GM03348 (cell line): ENCODE results near the gene PCSK6.
"Not testable (repeated sequence)": the region's sequence is repeated elsewhere in the genome, so short reads cannot be mapped to it uniquely, and the experiment has no call there.

Source experiments
- DNase-seq: peaks from one replicate; pipeline ENCODE4 v3.0.0; 2012; ENCODE audit warnings: low spot score

PCSK6 gene

DNA sequence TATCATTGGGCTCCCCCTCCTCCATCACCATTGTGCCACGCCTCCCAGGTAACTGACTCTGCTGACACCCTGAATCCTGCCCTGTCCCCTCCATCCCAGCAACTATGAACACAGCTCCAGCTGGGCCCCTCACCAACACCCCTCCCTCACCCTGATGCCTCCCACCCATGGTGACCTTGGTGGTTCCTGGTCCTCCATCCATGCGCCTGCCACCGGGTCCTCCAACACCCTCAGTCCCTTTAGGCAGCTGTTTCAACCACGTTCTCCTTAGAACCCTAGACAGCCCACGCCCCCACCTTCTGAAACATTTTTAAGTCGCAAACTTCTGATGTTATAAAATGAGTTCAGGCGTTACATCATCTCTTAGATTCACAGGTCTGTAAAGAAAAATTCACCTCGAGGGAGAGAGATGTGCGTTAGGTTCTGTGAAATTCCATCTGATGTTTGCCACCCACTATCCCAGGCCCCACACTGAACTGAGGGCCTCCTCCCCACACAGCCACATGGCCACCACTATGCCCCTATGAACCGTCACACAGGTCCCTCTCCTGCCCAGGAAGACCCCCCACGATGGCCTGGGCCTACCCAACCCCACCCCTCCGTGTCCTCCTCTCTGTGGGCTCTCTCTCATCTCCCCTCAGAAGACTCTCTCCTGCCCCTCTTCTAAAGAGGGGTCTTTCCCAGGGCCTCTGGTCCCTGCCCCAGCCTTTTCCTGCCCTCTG lies 29.8 kb downstream of the PCSK6 start:
- no peak for DNase-seq

GRCh38 chr15:101458908-101459578 lies 30.5 kb downstream of the PCSK6 start:
- no peak for DNase-seq

- no peak for DNase-seq
Observed at GRCh38 chr15:101458158-101458900, 31.2 kb downstream of the PCSK6 start.

DNA sequence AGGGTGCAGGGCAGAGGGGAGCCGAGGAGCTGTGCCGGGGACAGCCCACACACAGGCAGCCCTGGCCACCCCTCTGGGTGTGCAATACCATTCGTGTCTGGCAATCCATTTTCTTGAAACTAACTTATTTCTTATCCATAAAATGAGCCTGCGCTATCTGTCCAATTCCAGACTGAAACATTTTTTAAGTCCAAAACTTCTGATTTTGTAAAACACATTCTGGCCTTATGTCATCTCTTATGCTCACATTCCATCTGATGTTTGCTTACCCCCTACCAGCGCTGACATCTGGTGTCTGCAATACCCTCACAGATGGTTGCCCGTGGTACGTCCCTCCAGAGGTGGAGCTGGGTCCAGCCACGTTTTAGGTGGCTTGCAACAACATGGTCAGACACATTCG lies 31.8 kb downstream of the PCSK6 start:
- DNase-seq = no peak

- no peak for DNase-seq
Observed at GRCh38 chr15:101456057-101456739, 33.3 kb downstream of the PCSK6 start.

- DNase-seq = peak; percentile 58
Observed at GRCh38 chr15:101455291-101456025, 34.0 kb downstream of the PCSK6 start.

DNA sequence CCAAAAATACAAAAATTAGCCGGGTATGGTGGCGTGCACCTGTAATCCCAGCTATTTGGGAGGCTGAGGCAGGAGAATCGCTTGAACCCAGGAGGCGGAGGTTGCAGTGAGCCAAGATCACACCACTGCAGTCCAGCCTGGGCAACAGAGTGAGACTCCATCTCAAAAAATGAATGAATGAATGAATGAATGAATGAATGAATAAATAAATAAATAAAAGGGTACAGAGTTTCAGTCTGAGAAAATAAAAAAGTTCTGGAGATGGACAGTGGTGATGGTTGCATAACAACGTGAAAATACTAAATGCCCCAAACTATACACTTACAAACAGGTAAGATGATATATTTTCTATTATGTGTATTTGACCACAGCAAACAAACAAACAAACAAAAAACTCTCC lies 34.7 kb downstream of the PCSK6 start:
- DNase-seq = not testable (repeated sequence)

GRCh38 chr15:101454365-101454764 lies 35.1 kb downstream of the PCSK6 start:
- no peak for DNase-seq

GRCh38 chr15:101453123-101454120 lies 36.1 kb downstream of the PCSK6 start:
- DNase-seq = no peak

GRCh38 chr15:101452572-101452971 lies 36.9 kb downstream of the PCSK6 start:
- DNase-seq = no peak

GRCh38 chr15:101451846-101452245 lies 37.7 kb downstream of the PCSK6 start:
- DNase-seq = peak; percentile 52

DNA sequence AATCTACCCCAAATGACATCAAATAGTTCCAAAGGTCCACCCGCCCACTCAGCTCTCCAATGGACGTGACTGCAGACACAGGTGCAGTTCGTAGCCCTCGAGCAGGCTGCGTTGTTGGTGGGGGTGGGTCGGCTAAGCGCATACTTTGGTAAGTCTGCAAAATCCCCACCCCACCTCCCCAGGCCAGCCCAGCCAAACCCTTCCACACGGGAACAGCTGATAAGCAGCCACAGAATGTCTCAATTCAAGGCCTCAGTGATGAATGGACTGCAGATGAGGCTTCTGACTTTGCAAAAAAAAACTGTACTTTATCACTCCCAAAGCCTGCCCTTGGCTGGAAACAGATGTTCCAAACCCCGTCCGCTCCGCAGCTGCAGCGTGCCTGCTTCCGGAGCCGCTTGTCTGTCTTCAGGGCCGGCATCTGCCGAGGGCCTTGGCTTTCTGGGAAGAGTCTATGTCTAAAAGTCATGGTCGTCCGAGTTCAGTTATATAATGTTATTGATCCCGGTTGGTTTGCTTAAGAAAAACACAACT lies 38.2 kb downstream of the PCSK6 start:
- peak; percentile 71 for DNase-seq

- no peak for DNase-seq
Observed at GRCh38 chr15:101450403-101451265, 38.9 kb downstream of the PCSK6 start.

- no peak for DNase-seq
Observed at GRCh38 chr15:101449471-101450402, 39.8 kb downstream of the PCSK6 start.

DNA sequence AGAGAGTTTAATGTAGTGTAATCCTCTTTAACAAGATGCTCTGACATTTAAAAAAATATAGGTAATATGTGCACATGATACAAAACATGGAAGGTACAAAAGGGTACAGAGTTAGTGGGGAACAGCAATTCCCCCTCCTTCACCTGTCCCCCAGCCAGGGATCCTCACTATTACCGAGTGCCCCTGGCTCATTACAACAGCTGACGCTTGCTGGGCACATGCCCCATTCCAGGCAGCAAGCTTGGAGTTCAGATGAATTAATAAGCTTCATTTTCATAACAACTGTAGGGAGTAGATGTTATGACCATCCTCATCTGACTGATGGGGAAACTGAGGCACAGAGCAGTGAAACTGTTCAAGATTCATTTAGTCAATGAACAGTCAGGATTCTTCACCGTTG lies 41.2 kb downstream of the PCSK6 start:
- DNase-seq = no peak

DNA sequence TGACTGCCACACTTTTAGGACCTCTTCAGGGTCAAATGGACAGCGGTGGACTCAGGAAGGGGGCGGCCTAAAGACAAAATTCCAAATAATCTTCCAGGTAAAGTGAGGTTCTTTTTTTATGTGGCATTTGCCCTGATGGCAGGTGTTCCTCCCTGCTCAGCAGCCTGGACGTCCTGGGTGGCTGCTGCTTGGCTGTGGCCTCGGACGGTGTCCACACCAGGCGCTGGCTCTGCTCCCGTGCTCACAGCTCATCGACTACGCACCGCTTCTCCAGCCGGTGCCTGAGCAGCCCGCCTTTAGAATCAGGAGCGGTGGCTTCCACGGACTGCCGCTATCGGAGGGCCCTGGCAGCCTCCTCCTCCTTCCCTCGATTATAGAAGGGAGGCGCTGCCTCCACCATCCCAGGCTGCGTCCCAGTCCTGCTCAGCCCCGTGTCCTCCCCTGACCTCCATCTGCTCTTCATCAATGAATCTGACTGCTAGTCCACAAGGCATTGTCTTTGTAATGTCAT lies 41.9 kb downstream of the PCSK6 start:
- DNase-seq = no peak

- DNase-seq = no peak
Observed at GRCh38 chr15:101447168-101447533, 42.4 kb downstream of the PCSK6 start.
